LNCAP (cell line): Measurements from ENCODE around the gene UBAC2.

ENCODE experiments used
- CTCF ChIP-seq: fragments of 450-650 bp; IDR thresholded peaks from 2 replicates; pipeline ENCODE4 v1.5.1; 2017; ENCODE audit warnings: mild to moderate bottlenecking

The UBAC2 gene

GRCh38 chr13:99327761-99328160 is 127.1 kb downstream of the UBAC2 start:
- no peak for TF ChIP-seq CTCF

GRCh38 chr13:99329477-99329876 is 128.8 kb downstream of the UBAC2 start:
- no peak for TF ChIP-seq CTCF

- no peak for TF ChIP-seq CTCF
Measured at GRCh38 chr13:99330942-99331341, 130.3 kb downstream of the UBAC2 start.

DNA sequence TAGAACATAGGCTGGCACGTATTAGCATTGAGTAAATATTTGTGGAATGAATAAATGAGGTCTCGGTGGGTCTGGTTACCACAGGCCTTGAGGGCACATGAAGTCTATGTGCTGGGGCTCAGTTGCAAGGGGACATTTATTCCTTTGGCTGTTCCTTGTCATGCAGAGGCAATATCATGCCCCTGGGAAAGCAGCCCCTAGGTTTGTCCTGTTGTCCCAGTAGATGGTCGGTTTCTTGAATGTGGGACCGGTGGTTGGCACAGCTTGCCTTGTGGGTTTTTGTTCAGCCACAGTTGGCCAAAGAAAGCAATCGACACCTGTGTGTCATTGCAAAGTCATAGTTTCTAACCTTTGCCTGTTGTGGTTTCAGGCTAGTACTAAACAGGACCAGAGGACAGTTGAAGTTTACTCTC is 131.2 kb downstream of the UBAC2 start:
- no peak for TF ChIP-seq CTCF

DNA sequence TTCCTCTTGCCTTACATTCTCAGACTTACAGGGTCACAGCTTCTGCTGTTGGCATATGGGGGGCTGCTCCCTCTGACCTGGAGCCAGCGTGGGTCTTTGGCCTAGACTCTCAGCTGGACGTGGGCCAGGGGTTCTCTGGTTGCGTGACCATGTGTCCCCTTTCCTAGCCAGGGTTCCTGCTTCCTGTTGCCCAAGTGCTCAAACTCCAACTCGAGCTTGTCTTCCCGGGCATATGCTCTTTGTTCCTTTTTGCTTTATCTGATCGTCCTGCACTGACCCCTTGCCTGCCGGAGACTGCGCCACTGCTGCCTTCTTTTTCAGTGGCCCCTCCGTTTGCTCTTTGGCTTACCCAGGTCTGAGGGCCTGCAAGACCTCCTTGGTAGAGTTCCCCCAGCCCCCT is 131.8 kb downstream of the UBAC2 start:
- no peak for TF ChIP-seq CTCF

DNA sequence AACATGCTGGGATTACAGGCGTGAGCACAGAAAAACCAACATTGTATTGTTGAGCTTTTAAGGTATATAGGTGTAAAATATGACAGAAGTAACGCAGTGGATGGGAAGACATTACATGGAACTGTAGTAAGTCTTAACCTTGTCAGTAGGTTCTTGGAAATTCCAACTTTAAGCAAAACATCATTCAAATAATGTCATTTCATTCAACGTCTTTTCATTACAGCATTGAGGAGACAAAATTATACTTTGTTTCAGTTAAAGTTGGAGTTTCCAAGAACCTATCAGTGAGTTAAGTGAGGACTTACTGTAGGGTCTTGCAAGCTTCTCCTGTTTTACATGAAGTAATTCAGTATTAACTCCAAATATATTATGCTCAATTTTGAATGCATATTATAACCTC is 133.6 kb downstream of the UBAC2 start:
- no peak for TF ChIP-seq CTCF

DNA sequence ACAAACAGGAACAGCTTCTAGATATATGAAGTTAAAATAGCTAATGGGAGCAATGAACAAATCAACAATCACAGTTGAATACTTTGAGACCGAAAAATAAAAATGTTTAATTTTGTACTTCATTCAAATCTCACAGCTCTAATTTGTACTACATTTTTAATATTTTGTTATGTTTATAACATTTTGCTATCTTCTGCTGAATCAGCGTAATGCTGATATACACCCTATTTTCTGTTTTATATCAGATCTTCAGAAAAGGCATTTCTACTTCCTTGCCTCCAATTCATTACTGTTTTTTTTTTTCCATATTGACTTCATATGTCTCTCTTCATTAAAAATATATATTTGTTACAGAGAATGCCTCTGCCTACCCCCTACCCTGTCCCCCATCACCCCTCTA is 134.4 kb downstream of the UBAC2 start:
- TF ChIP-seq CTCF = no peak

DNA sequence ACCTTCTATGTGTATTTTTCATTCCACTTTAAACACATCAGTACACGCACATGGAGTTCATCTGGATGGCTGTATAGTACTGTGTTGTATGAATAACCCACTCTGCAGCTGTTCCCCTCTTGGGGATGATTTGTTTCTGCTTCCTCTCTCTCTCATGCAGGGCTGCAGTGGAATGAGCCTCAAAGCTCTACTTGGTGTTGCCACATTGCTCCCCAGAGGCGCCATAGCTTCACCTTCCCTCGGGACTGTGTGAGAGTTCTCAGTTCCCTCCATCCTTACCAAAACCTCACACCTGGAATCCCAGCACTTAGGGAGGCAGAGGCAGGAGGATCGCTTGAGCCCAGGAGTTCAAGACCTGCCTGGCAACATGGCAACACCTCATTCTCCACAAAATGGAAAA is 134.9 kb downstream of the UBAC2 start:
- no peak for TF ChIP-seq CTCF
